IMR-90 (cell line): Measurements from ENCODE around the gene MEGF6. TPM values are rescaled to one million over a fixed set of nuclear protein-coding genes. Genes with fewer than 3 reads are reported as not detected.

Source experiments
- ATAC-seq: fragments of 200-7000 bp; cut with Tn5 transposase; 2 replicates; pipeline ENCODE4 v1.9.1; 2020; ENCODE audit warnings: low read depth, mild to moderate bottlenecking, moderate library complexity
- BruUV-seq: library from RNA; stranded (reverse); fragments of 400-500 nt; replicated peaks from 2 replicates; lab custom pipeline; 2021; lab: Mats Ljungman, UMichigan
- CTCF ChIA-PET: fragments of 300-600 bp; formaldehyde crosslinking; extraction: SDS; loops from one replicate; lab custom pipeline; 2021; ENCODE audit warnings: antibody characterized with exemption; lab: Yijun Ruan, JAX
- POLR2A ChIA-PET: fragments of 300-600 bp; sonication (Branson Sonifier 250); formaldehyde crosslinking; loops from one replicate; lab custom pipeline; 2022; ENCODE audit warnings: antibody characterized with exemption; ENCODE audit not compliant: unreplicated experiment; lab: Charles Lee
- DNase-seq: peaks from one replicate; pipeline ENCODE4 v3.0.0; 2013
- H2AFZ ChIP-seq: replicated peaks from 2 replicates; pipeline ENCODE3; 2013; ENCODE audit warnings: low read length, mild to moderate bottlenecking; ENCODE audit not compliant: poor library complexity
- H2AK5ac ChIP-seq: 2 replicates; pipeline ENCODE4 v1.6.1; 2013; ENCODE audit warnings: low read depth, low read length, inconsistent platforms
- H2AK9ac ChIP-seq: replicated peaks from 2 replicates; pipeline ENCODE3; 2013; ENCODE audit warnings: mild to moderate bottlenecking, low read depth, low read length, moderate library complexity; ENCODE audit not compliant: poor library complexity
- H2BK120ac ChIP-seq: 2 replicates; pipeline ENCODE4 v1.6.1; 2013; ENCODE audit warnings: low read depth, low read length, inconsistent platforms
- H2BK15ac ChIP-seq: 3 replicates; pipeline ENCODE4 v1.6.1; 2013; ENCODE audit warnings: low read depth, low read length, inconsistent platforms
- H2BK20ac ChIP-seq: 2 replicates; pipeline ENCODE4 v1.6.1; 2013; ENCODE audit warnings: low read depth, mild to moderate bottlenecking, inconsistent platforms, low read length, moderate library complexity
- H2BK5ac ChIP-seq: 2 replicates; pipeline ENCODE4 v1.6.1; 2013; ENCODE audit warnings: mild to moderate bottlenecking, low read depth, low read length, inconsistent platforms; ENCODE audit not compliant: poor library complexity, severe bottlenecking
- H3K14ac ChIP-seq: replicated peaks from 2 replicates; pipeline ENCODE4 v1.6.1; 2013; ENCODE audit warnings: low read depth, low read length, inconsistent platforms
- H3K18ac ChIP-seq: 2 replicates; pipeline ENCODE4 v1.6.1; 2013; ENCODE audit warnings: low read depth, low read length, control low read depth
- H3K23ac ChIP-seq: 2 replicates; pipeline ENCODE4 v1.6.1; 2013; ENCODE audit warnings: low read depth, low read length, inconsistent platforms
- H3K27ac ChIP-seq: 2 replicates; pipeline ENCODE4 v1.5.1; 2013; ENCODE audit warnings: mild to moderate bottlenecking, control low read depth, low read length; ENCODE audit not compliant: insufficient read depth
- H3K27me3 ChIP-seq: 2 replicates; pipeline ENCODE4 v1.6.1; 2013; ENCODE audit warnings: low read length; ENCODE audit not compliant: control insufficient read depth, insufficient read depth
- H3K36me3 ChIP-seq: 2 replicates; pipeline ENCODE4 v1.6.1; 2013; ENCODE audit warnings: low read length, mixed read lengths; ENCODE audit not compliant: control insufficient read depth, insufficient read depth
- H3K4ac ChIP-seq: 2 replicates; pipeline ENCODE4 v1.6.1; 2013; ENCODE audit warnings: low read depth, low read length, inconsistent platforms
- H3K4me1 ChIP-seq: 2 replicates; pipeline ENCODE4 v1.6.1; 2013; ENCODE audit warnings: low read length, mixed read lengths; ENCODE audit not compliant: control insufficient read depth, insufficient read depth
- H3K4me2 ChIP-seq: 2 replicates; pipeline ENCODE4 v1.6.1; 2013; ENCODE audit warnings: low read depth, mild to moderate bottlenecking, control low read depth, low read length, moderate library complexity
- H3K4me3 ChIP-seq: 2 replicates; pipeline ENCODE4 v1.5.1; 2013; ENCODE audit warnings: low read depth, mild to moderate bottlenecking, control low read depth, low read length, moderate library complexity; ENCODE audit not compliant: insufficient read depth
- H3K56ac ChIP-seq: 2 replicates; pipeline ENCODE4 v1.6.1; 2013; ENCODE audit warnings: low read length, inconsistent platforms; ENCODE audit not compliant: insufficient read depth; ENCODE audit errors: extremely low read depth
- H3K79me1 ChIP-seq, 2 experiments: 2 replicates each; pipeline ENCODE4 v1.6.1; 2013; ENCODE audit warnings: low read length in 2 of 2, inconsistent platforms in 1 of 2, low read depth in 1 of 2
- H3K9ac ChIP-seq: 2 replicates; pipeline ENCODE4 v1.6.1; 2013; ENCODE audit warnings: low read depth, low read length, control low read depth
- H3K9me1 ChIP-seq: 2 replicates; pipeline ENCODE4 v1.6.1; 2013; ENCODE audit warnings: low read length, inconsistent platforms; ENCODE audit not compliant: insufficient read depth
- H3K9me3 ChIP-seq: 2 replicates; pipeline ENCODE4 v1.6.1; 2013; ENCODE audit warnings: low read length; ENCODE audit not compliant: control insufficient read depth, insufficient read depth
- H4K20me1 ChIP-seq: 2 replicates; pipeline ENCODE4 v1.6.1; 2013; ENCODE audit warnings: low read length, inconsistent platforms; ENCODE audit not compliant: insufficient read depth
- H4K5ac ChIP-seq: 2 replicates; pipeline ENCODE4 v1.6.1; 2013; ENCODE audit warnings: mild to moderate bottlenecking, low read depth, low read length, control low read depth
- H4K8ac ChIP-seq, 2 experiments: 2 replicates each; pipeline ENCODE4 v1.6.1; 2013; ENCODE audit warnings: low read depth in 2 of 2, low read length in 2 of 2, control low read depth in 1 of 2, inconsistent platforms in 1 of 2
- H4K91ac ChIP-seq: 2 replicates; pipeline ENCODE4 v1.6.1; 2013; ENCODE audit warnings: low read depth, low read length, inconsistent platforms; ENCODE audit not compliant: insufficient read depth
- BHLHE40 ChIP-seq: fragments of 150-350 bp; IDR thresholded peaks from 2 replicates; pipeline ENCODE4 v1.6.1; 2016; ENCODE audit warnings: mild to moderate bottlenecking, low read depth, low read length
- CEBPB ChIP-seq: IDR thresholded peaks from 2 replicates; pipeline ENCODE4 v1.6.1; 2012; ENCODE audit warnings: low read depth, low read length, improper control_type of control experiment
- CTCF ChIP-seq: conservative IDR thresholded peaks from 2 replicates; pipeline ENCODE4 v1.5.1; 2012; ENCODE audit warnings: mild to moderate bottlenecking, low read depth, low read length, improper control_type of control experiment
- ELK1 ChIP-seq: fragments of 150-350 bp; IDR thresholded peaks from 2 replicates; pipeline ENCODE4 v1.6.1; 2016; ENCODE audit warnings: low read depth, mild to moderate bottlenecking, low read length, moderate library complexity, borderline replicate concordance
- FOS ChIP-seq: fragments of 150-350 bp; IDR thresholded peaks from 2 replicates; pipeline ENCODE4 v1.6.1; 2016; ENCODE audit warnings: low read depth, low read length
- MAFK ChIP-seq: IDR thresholded peaks from 2 replicates; pipeline ENCODE4 v1.6.1; 2012; ENCODE audit warnings: low read depth, low read length, improper control_type of control experiment
- MAZ ChIP-seq: IDR thresholded peaks from 2 replicates; pipeline ENCODE4 v1.6.1; 2012; ENCODE audit warnings: low read depth, mild to moderate bottlenecking, low read length, improper control_type of control experiment, moderate library complexity, borderline replicate concordance
- MXI1 ChIP-seq: IDR thresholded peaks from 2 replicates; pipeline ENCODE4 v1.6.1; 2012; ENCODE audit warnings: low read depth, mild to moderate bottlenecking, low read length, moderate library complexity, borderline replicate concordance
- NFE2L2 ChIP-seq: fragments of 150-350 bp; IDR thresholded peaks from 2 replicates; pipeline ENCODE4 v1.6.1; 2016; ENCODE audit warnings: low read depth, mild to moderate bottlenecking, low read length
- POLR2A ChIP-seq: IDR thresholded peaks from 2 replicates; pipeline ENCODE4 v1.6.1; 2012; ENCODE audit warnings: mild to moderate bottlenecking, low read depth, low read length
- RAD21 ChIP-seq: IDR thresholded peaks from 2 replicates; pipeline ENCODE4 v1.6.1; 2012; ENCODE audit warnings: low read length, improper control_type of control experiment
- RCOR1 ChIP-seq: IDR thresholded peaks from 2 replicates; pipeline ENCODE4 v1.6.1; 2012; ENCODE audit warnings: mild to moderate bottlenecking, low read length, improper control_type of control experiment; ENCODE audit not compliant: insufficient replicate concordance
- RFX5 ChIP-seq: IDR thresholded peaks from 2 replicates; pipeline ENCODE4 v1.8.0; 2012; ENCODE audit warnings: low read depth, mild to moderate bottlenecking, low read length, moderate library complexity
- SMC3 ChIP-seq: fragments of 150-350 bp; IDR thresholded peaks from 2 replicates; pipeline ENCODE4 v1.6.1; 2016; ENCODE audit warnings: low read depth, mild to moderate bottlenecking, antibody characterized with exemption, low read length, moderate library complexity
- USF2 ChIP-seq: fragments of 150-350 bp; IDR thresholded peaks from 2 replicates; pipeline ENCODE4 v1.6.1; 2017; ENCODE audit warnings: mild to moderate bottlenecking, antibody characterized with exemption, low read length, low read depth
- WGBS, 2 experiments: methylation state at CpG; one replicate each; pipeline versions ENCODE4 v1.1.5 to v1.1.7; 2013; ENCODE audit warnings: missing lambda C conversion rate in 2 of 2; ENCODE audit not compliant: insufficient read length in 1 of 2; ENCODE audit errors: extremely low coverage in 2 of 2; 5-methylcytosine and 5-hydroxymethylcytosine counted together
- dilution Hi-C: fragments of 300-500 bp; cut with HindIII; formaldehyde crosslinking; loops from one replicate; pipeline ENCODE4 v1.14.3; 2018; ENCODE audit warnings: low sequenced_read_pairs; ENCODE audit not compliant: unreplicated experiment
- in situ Hi-C: fragments of 300-500 bp; cut with MboI; formaldehyde crosslinking; loops from 3 replicates; pipeline ENCODE4 v1.14.3; 2019; ENCODE audit warnings: low sequenced_read_pairs, inconsistent platforms, mixed read lengths
- intact Hi-C: fragments of 100-400 bp; cut with micrococcal nuclease; formaldehyde crosslinking; loops from 2 replicates; pipeline ENCODE4 v1.10.0; 2022
- polyA plus RNA-seq, 3 experiments: library from polyadenylated mRNA; depleted of rRNA; stranded (reverse); fragments of >200 nt; gene quantifications; 2 replicates each; pipeline ENCODE4 v1.2.3, GENCODE V29; 2012; ENCODE audit warnings: low replicate concordance in 1 of 3
- total RNA-seq: library from RNA; depleted of rRNA; stranded (reverse); fragments of >200 nt; gene quantifications from 2 replicates; pipeline ENCODE4 v1.2.3, GENCODE V29; 2012

MEGF6 gene
- total and polyA plus RNA-seq, 2 of the 4 experiments (the other 2 are of a cell fraction) = 0.72 to 4.1 TPM

- POLR2A ChIA-PET = no interaction called here
- H2BK15ac ChIP-seq = no peak within 1 kb of the TSS
- peaks cover 59% of the 10 kb centered on the region for H3K27me3 ChIP-seq
- H4K5ac ChIP-seq = no peak within 1 kb of the TSS
- dilution Hi-C loops = no loop called here
- H2AK9ac ChIP-seq = no peak within 1 kb of the TSS
- no peaks in the 10 kb centered on the region for H3K9me1 ChIP-seq
- no peak within 1 kb of the TSS for H3K23ac ChIP-seq
- no peak within 1 kb of the TSS for H3K14ac ChIP-seq
- intact Hi-C loops = no loop called here
- H4K20me1 ChIP-seq = no peaks in the 10 kb centered on the region; the same call in 1 of the 2 replicates
- H3K79me1 ChIP-seq = peaks cover 4 to 10% of the 10 kb centered on the region in 2 experiments
- H3K9ac ChIP-seq = no peak within 1 kb of the TSS
- no peak within 1 kb of the TSS; the same call in 1 of the 2 replicates for H3K4me2 ChIP-seq
- H4K8ac ChIP-seq = no peak within 1 kb of the TSS
- no peaks in the 10 kb centered on the region for H3K9me3 ChIP-seq
- H2BK5ac ChIP-seq = no peak within 1 kb of the TSS
- no peak within 1 kb of the TSS for H3K4ac ChIP-seq
- H3K4me3 ChIP-seq = no peak within 1 kb of the TSS; the same call in 1 of the 2 replicates
- H2AK5ac ChIP-seq = no peak within 1 kb of the TSS
- H4K91ac ChIP-seq = no peak within 1 kb of the TSS
- no peak within 1 kb of the TSS for H2BK120ac ChIP-seq
- in situ Hi-C loops = no loop called here
- H3K18ac ChIP-seq = no peak within 1 kb of the TSS
- no peak for DNase-seq
- H3K56ac ChIP-seq = no peak within 1 kb of the TSS
- no TSS peak for BruUV-seq
- CTCF ChIA-PET = no interaction called here
- no peak for ATAC-seq
- no peaks in the 10 kb centered on the region; the same call in 1 of the 2 replicates for H3K4me1 ChIP-seq
- TF ChIP-seq MXI1 (no peak), MAFK (no peak), BHLHE40 (no peak), ELK1 (no peak), CEBPB (no peak), USF2 (no peak), CTCF (no peak), MAZ (no peak), RCOR1 (no peak), RFX5 (no peak), NFE2L2 (no peak), SMC3 (no peak), RAD21 (no peak), FOS (no peak), POLR2A (no peak)
- no peak within 1 kb of the TSS for H3K27ac ChIP-seq
- no peak within 1 kb of the TSS for H2BK20ac ChIP-seq
- peaks cover 3% of the 10 kb centered on the region; the same call in 1 of the 2 replicates for H3K36me3 ChIP-seq
- peak within 1 kb of the TSS; percentile 73 for H2AFZ ChIP-seq
- 0% methylated on average over 27 of the region's 80 CpGs; no CpG with 5 or more reads in 1 of the 2 experiments for WGBS, 2 experiments
Observed at GRCh38 chr1:3651930-3652547, 40.7 kb upstream of the MEGF6 start, which contains the start of gene TP73. Gene TP73 (plus strand): TSS chr1:3652516. CDS start chr1:3682366, 29,850 bp downstream.
